NCI-H2227 (cell line): ENCODE results near the gene RIMS1.
"Not testable (repeated sequence)": the region's sequence is repeated elsewhere in the genome, so short reads cannot be mapped to it uniquely, and the experiment has no call there.

Experiments
- DNase-seq: peaks from one replicate; lab custom pipeline; 2025; ENCODE audit not compliant: unreplicated experiment; lab: John Stamatoyannopoulos, UW

RIMS1 gene

DNA sequence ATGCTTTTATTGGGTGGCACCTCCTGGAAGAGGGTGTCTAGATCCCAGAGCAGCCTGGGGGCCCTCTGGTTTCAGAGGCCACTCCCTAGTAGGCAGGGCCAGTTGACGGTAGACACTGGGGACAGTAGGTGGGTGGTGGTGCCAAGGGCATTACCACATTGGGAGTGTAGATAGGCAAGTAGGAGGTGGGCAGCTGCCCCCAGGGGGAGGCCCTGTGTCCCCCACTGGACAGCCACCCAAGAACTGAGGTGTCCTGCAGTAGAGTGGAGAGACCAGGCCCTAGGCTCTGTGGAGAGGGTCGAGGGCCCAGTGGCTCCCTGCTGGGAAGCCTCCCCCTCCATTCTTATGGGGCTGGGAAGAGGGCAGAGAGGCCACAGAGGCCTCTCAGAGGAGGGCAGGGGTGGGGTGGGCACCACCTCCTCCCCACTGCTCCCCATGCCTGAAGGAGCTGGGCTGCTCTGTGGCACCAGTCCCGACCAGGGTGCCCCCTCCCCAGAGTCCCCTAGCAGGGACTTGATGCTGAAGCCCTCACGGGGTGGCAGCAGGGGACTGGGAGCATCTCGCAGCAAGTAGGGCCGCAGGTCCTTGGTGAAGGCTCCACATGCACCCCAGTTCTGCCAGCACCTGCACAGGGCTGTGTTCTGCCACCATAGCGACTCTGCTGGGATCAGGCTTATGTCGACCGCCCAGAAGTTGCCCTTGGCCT is 430.5 kb downstream of the RIMS1 start:
- no peak for DNase-seq

DNA sequence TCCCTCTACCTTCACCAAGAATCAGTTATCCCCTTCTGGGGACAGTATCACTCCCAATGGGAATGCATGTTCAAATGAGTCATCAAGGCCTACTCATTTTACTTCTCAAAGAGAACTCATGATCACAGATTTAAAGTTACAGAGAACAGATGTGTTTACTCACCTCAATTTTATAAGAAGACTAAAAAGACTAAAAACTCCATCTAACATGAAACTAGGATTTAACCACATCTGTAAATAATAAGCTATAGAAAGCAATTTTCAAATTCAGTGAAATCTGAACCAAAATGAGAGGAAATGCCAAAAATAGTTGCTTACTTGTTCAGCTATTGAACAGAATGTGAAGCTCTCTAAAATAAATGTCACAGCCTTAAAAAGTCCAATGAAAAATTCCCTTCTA is 435.4 kb downstream of the RIMS1 start:
- no peak for DNase-seq

DNA sequence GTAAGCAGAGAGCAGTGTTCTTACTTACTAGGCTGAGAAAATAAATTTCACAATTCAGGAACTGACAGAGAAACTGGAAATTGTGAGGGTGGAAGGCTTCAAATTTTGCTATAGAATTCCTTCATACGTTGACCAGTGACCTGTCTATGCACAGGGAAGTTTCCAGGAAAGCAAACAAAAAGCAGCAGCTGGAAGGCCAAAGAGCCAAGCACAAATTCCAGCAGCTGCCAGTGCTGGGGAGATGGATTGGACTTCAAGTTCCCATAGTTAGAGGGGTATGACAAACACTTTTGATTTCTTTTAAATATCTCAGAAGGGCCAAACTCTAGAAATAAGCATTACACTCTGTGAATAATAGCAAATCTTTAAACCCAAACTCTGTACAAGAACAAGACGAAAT is 436.4 kb downstream of the RIMS1 start:
- no peak for DNase-seq

DNA sequence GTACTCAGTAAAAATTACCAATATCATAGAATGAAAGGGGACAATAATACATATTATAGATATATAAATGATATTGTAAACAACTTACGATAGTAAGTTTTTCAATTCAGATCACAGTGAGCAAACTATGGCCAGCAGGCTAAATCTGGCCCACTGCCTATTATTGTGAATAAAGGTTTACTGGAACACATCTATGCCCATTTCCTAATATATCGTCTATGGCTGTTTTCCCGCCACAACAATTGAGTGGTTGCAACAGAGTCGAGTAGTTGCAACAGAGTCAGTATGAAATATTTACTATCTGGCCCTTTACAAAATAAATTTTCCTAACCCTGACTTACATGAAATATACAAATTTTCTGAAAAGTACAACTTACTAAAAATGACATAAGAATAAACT is 438.2 kb downstream of the RIMS1 start:
- no peak for DNase-seq

DNA sequence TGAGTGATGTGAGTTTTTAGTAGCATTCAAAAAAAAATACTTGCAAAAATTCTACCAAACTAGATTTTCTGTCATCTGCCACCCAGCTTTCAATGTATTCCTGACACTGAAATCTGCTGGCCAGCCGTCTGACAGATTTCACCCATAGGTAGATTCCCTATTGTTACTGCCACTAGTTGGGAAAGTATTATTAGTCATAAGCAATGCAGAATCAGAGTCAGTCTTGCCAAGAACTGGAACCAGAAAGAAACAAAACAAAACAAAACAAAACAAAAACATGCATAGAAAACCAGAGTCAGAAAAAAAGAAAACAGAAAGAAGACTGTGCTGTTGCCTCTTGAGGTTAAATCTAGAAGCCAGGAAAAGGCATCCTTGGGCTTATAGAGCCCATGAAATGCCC is 442.4 kb downstream of the RIMS1 start:
- no peak for DNase-seq

DNA sequence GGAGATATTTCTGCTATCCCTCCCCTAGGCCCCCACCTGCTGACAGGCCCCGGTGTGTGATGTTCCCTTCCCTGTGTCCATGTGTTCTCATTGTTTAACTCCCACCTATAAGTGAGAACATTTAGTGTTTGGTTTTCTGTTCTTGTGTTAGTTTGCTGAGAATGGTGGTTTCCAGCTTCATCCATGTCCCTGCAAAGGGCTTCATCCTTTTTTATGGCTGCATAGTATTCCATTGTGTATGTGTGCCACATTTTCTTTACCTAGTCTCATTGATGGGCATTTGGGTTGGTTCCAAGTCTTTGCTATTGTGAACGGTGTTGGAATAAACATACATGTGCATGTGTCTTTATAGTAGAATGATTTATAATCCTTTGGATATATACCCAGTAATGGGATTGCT is 448.9 kb downstream of the RIMS1 start:
- DNase-seq, result not testable (repeated sequence)

DNA sequence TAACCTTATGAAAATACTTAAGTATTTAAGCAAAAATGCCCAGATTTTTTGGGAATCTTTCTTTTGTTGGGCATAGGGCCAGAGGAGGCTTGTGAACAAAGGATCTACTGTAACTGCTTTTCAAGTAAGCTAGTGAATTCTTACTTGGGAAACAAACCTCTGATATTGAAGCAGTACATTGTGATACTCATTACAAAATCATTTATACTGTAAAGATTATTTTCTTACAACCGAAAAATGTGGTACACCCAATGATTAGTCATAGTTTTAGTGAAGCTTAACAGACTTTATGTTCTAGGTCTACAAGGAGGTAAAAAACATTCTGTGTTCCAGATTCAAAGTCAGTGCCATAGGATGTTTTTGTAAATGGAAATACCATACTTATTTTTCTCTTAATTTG is 462.6 kb downstream of the RIMS1 start:
- no peak for DNase-seq

DNA sequence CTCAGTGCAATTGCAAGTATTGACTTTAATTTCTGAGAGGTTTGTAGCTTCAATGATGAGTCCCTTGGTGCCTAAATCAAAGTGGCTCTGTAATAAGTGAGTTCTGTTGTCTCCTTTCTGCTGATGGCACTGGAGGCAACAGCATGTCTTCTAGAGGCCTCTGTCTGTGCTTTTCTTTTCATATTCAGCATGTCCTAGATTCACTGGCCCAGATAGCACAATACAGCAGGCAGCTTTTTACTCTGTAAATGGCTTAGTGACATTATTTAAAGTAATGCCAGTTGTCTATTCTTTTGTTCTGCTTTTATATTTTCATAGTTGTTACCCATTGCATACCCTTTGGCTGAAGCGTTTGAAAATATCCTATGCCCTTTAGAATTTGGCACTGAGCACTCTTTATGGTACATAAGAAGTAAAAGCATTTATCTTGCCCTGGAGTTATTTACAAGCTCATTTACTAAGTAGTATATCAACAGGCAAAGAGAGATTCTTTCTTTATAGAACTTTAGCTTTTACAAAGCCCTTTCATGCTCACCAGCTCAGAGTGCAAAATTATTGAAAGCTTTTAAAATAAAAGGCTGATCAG is 464.0 kb downstream of the RIMS1 start:
- DNase-seq, result no peak

DNA sequence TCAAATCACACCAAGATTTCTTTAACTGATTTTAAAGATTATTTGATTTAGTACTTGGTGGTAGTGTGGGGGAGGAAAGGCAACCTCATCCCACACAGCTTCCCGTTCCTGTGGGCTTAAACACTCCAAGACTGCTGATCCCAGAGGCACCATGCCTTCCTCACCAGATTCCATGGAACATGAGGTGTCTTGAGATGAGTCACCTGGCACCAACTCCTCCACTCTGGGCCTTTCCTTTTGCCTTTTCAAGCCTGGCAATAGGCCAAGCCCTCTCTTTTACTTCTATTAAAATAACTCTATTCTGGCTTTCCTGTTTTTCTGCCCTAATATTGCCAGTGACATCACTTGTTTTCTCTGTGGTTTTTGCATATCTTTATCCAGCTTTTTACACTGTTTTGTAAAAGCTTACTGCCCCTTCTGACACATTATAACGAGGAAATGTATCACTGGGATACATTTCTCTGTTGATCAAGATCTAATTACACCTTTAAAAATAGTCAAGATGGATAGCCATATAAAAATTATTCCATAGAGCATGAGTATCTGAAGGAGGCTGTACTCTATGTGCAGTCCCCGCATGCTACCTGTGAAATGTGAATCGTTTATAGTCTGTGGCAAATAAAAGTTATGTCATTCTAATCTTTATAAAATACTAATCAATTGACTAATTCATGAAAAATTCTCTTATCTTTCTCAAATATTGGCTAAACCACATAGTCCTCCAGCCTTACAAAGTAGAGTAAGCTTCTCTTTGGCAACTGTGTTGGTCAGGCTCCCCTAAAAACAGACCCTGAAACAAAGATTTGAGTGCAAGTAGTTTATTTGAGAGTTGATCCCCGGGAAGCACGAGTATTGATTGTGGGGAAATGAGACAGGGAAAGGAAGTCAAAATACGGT is 477.7 kb downstream of the RIMS1 start:
- DNase-seq, result no peak

DNA sequence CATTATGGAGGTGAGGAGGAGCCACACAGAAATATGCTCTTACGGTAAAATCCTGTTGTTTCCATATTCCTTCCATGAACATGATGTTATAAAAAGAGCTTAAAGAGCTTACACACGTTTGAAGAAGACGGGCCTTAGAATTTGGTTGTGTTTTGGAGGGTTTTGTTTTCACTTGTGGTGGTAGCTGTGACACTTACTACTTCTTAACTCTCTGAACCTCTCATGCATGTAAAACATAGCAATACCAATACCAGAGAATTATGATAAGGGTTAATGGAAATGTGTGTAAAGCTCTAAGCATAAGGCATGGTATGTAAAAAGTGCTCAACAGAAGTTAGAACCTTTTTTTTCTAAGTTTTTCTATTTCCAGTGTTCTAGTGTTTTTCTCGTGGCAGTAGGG is 479.4 kb downstream of the RIMS1 start:
- no peak for DNase-seq

DNA sequence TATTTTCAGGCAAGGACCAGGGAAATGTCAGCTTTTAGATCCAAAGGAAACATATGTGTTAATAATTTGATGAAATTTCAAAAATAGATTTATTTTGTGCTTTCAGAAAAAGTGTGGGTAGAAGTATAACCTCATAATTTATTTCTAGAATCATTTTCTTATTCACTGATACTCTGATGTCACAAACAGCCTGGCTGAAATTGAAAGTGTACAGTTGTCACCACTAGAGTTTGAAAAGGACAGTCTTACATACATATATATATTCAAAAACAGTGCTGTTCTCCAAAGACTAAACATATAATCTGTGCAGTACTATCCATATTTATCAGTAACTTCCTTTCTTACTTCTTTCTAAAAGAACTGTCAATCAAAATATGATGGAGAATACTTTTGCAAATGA is 481.1 kb downstream of the RIMS1 start:
- no peak for DNase-seq

DNA sequence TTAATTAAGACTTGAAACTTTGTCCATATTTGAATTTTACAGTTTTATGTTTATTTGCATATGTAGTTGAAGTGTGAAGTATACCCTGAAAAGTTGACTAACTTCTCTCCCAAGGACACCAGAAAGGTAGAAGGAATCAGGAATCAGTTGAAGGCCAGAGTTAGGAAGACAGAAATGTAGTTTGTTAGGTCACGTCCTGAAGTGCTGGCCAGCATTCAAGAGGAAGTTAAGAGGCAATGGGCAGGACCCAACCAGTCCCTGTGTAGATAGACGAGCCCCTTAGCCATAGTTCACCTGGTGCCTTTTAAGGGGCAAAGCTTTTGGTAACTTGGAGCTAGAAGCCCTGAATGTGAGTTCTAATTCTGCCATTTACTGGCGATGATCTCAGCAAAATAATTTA is 485.1 kb downstream of the RIMS1 start:
- DNase-seq, result no peak

DNA sequence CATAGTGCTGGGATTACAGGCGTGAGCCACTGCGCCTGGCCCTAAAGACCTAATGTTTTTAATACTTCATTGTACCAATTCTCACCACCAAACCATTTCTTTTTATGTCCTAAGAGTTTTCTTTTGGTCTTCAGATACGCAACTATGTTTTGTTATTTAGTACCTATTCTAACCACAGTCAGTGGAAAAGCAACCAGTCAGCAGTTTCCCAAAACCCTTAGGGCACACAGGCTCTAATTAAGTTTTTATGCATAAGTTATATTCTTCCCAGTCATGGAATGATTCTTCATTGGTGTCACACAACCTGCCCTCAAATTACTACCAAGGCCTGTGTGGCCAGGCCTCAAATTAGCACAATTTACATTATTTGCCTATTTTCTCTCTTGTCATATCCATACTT is 487.8 kb downstream of the RIMS1 start:
- DNase-seq, result no peak

DNA sequence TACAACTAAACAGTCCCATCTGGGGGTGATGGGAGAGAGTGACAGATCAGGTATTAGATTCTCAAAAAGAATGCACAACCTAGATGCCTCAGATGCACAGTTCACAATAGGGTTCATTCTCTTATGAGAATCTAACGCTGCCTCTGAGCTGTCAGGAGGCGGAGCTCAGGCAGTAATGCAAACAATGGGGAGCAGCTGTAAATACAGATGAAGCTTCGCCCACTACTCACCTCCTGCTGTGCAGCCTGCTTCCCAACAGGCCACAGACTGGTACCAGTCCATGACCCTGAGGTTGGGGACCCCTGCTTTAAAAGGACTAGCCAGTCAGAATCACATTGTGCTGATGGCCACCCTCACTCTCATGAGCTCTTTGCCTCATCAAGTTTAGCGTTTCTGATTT is 488.5 kb downstream of the RIMS1 start:
- DNase-seq, result peak; percentile 63

DNA sequence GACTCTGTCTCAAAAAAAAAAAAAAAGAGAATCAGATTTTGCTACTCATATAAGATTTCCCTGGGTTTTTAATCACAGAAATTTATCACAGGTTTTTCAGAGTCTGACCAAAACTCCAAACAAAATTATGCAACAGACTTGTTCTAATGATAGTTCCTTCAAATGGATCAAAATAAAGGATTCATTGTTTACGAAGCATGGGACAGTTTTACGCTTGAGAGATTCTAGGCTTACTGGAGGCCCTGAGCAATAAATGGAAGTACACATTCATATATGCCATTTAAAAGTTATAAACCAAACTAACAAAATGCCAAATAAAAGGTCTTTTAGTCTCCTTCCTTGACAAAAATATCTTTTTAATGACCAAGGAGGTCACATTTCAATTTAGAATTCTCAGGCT is 490.4 kb downstream of the RIMS1 start:
- no peak for DNase-seq

DNA sequence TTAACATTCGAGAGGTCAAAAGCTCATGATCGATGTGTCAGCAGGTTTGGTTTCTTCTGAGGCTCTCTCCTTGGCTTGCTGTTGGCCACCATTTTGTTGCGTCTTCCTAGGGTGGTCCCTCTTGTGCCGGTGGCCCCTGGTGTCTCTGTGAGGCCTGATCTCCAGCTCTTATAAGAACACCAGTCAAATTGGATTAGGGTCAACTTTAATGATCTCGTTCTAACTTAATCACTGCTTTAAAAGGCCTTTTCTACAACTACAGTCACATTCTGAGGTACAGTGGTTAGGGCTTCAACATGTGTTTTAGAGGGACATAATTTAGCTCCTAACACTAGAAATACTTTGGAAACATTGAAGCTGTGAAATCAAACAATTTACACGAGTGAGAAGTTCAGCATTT is 494.7 kb downstream of the RIMS1 start:
- DNase-seq, result no peak

DNA sequence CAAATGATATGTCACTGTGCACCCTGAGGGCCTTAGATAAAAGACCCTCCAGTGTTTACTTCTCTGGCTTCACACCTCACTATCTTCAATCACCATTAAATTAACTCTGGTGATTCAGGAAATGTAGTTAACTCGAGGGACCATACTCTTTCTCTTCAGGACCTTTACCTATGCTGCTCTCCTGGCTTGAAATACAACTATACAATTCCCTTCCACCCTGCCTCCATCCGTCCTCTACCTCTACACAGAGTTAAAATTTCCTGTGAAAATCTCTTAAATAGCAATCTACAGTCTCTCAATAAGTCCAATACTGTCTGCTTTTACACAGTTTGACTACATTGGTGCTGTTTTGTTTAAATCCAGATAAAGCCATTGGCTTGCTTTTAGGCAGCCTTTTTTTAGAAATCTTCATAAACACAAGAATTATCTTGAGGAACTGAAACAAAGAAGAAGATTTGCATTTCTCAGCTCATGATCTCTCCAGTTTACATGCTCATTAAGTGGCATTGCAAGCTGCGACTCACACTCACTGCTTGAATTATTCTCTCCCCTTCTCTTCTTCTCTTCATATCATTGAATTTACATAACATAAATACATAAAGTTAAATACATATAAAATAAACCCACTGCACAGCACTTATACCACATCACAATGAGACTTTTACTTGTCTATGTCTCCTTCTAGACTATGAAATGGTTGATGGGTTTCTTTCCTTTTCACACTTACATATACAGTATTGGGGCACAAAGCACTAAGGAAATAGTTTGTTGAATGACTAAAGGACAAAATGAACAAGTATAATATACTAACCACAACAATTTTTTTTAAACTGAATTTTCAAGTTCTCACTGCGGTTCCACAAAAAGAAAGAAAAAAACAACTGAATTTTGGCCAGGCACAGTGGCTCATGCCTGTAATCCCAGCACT is 496.5 kb downstream of the RIMS1 start:
- no peak for DNase-seq

DNA sequence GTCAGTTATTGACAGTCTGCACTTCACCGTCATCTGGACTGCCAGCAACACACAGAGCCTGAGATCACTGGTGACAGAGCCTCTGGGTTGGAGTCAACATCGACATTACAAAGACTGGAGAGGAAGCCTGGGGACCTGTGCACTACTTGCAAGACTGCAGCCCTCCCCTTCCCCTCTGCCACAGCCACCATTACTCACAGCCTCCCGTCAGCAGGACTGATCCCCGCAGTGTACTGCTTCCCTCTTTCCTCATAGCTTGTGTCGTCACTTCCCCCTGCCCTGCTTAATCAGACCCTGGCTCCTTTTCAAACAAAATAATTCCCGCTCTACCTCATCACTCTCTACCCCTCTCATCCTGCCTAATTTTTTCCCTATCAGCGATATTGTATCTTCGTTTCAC is 500.0 kb downstream of the RIMS1 start:
- DNase-seq, result no peak

DNA sequence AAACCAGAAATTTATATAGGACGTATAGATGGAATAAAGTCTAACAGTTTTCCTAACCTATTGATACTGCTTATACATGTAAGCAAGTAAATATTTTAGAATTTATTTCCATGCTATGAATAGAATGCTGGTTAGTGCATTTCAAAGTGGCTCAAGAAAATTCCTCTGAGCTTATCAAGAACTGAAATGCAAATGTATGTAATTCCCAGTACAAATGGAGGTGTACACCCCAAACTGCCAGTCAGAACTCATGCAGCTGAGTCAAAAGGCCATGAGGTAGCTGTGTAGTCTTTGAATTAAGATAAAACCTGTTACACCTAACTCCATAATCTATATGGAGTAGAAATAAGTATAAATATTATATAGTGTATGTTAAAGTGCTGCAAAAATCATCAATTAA is 503.3 kb downstream of the RIMS1 start:
- no peak for DNase-seq

DNA sequence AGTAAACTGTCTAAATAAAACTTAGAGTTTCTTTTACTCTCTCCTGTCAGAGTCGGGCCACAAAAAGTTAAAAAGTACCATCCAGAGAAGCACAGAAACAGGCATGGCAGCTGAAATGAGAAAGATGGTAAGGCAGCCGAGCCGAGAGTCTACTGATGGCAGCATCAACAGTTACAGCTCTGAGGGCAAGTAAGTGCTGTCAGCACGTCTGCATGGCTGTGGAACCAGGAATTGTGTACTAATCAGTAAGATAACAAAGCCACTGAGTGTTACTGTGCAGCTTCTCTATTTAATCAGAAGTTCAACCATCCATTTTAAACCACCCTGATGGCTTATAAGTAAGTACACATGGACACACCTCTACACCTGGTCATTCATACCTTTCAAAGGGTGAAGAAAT is 504.2 kb downstream of the RIMS1 start:
- no peak for DNase-seq

DNA sequence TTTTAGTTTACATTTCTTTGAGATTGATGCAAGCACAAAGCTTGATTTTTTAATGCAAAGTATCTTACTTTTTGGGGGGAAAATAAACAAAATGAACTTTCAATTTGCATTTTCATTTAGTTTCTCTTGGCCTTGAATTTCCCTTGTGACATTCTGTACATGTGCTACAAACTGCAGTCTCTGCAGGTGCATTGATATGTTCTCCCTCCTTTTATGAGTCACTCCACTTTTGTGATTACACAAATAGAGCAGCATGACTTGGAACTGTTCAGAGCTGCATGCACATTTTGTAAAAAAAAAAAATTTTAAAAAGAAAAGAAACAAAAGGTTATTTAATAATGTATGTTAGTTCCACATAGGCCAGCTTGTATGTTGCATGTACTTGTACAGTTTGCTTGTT is 515.5 kb downstream of the RIMS1 start:
- DNase-seq, result no peak
